NOMO-1 (cell line): ENCODE results near the gene NFIA.
"Not testable (repeated sequence)": the region's sequence is repeated elsewhere in the genome, so short reads cannot be mapped to it uniquely, and the experiment has no call there.

Source experiments
- DNase-seq, 2 experiments: peaks; one replicate each; lab custom pipeline; 2025; ENCODE audit not compliant: unreplicated experiment in 2 of 2; lab: John Stamatoyannopoulos, UW

NFIA gene

DNA sequence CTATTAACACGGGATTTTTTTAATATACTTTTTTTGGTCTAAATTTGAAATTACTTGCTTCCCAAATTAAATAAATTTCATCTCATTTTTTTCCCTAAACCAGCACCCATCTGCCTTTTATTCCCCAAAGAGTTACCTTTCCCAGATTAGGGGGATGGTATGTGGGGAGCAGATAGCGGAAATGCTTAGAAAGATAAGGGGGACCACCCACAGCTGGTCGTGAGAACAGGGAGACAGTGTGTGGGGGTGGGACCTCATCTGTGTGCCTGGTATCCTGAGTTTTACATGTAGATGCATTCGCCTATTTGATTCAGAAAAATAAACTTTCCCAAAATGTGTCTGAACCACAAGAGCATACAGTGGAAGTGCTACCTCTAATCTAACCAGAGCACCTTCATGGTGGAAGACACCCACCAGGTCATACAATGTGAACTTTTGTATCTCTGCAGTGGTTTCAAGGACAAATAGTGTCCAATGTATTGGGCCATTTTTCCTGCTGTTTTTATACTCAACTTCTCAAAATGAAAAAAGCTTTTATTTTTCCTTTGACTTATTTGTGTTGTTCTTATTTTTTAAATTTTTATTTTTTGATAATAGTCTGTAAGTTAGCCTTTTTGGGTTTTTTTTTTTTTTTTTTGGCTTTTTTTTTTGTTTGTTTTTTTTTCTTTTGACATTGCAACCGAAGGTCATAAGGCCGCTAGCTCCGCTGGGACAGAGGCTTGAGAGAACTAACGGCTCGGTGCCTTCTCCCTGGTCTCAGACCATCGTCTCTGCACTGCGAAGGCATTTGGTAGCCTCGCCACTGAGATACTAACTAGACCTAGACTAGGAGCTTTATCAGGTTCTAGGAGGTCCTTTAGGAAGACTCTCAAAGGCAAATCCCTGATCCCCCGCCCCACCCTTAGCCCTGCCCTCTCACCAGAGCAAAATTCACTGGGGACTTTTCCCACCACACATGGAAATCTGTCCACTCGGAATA lies 379.3 kb downstream of the NFIA start:
- no peak for DNase-seq

DNA sequence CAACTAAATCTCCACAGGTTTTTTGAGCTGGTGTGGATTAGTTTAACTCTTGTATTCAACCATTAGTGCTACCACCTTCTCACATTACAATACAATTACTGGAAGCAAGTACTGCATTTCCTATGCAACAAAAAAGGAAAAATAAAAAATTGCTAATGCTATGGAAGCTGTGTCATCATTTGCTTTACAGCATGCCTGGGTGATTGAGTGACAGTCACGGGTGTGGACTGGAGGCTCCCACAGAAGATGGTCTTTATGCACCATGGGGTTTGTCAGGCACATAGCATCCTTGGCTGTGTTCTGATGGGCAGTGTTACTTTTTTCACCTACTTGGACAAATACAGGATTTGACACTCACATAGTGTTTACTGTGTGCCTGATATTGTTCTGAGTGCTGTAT lies 380.3 kb downstream of the NFIA start:
- DNase-seq, result no peak

DNA sequence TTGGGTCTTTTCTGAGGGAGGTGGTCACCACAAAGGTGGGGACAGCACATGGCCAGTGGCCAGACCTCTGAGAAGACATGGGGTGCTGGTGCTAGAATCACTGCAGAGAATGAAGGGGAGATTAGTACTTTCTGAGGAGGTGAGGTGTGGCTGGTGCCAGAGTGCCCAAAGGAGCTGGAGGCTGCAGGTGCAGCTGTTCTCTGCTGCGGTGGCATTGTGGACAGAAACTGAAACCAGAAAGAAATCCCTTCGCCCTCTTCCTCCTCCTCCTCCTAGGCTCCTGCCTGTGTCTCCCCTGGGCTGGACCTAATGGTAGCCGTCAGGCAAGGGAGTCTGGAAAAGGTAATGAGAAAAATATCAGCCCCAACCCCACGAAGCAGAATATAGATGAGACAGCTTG lies 380.9 kb downstream of the NFIA start:
- no peak for DNase-seq

DNA sequence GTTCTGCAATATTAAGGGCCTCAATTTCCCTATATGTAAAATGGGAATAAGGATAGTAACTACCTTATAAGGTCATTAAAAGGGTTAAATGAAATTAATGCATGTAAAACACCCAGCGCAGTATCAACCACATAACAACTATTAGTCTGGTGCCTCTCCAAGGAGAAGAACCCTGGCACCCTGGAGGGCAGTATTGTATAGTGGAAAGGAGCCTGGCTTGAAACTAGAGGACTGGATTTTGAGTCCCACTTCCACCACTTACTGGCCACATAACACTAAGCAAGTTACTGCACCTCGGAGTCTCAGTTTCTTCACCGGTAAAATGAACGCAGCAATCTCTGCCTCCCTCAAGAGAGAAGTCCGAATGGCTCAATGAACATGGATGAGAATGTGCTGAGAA lies 385.5 kb downstream of the NFIA start:
- DNase-seq, result not testable (repeated sequence)

DNA sequence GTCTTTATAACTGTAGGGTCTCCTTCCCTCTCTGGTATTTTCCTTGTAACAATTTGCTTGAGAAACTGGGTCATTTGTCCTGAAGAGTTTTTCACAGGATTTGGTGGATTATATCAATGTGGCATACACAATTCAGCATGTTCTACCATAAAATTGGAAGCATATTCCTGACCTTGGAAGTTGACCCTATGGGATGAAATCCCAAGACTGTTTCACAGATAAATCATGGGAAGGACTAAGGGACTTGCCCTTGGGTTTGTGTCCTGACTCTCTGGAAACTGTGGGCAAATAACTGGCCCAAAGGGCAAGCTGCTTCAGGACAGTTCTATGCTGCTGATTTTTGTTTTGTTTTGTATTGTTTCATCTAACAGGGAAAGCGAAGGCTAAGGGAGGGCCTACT lies 387.0 kb downstream of the NFIA start:
- no peak for DNase-seq

DNA sequence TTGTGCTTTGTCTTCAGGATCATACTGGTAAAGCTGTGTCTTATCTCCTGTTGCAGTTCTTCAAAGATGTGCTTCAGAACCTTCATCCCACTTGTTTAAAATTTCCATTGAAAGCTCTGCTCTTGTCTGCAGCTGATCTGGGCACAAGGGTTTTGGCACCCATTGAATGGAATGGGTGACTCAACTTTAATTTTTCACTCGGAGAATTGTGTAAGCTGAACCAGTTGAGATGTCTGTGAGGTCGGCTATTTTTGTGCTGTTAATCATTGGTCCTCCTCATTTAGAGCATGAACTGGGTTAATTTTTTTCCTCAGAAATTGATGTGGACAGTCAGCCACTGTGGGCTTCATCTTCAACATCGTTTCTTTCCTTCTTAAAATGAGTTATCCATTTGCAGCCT lies 390.5 kb downstream of the NFIA start:
- DNase-seq, result no peak

DNA sequence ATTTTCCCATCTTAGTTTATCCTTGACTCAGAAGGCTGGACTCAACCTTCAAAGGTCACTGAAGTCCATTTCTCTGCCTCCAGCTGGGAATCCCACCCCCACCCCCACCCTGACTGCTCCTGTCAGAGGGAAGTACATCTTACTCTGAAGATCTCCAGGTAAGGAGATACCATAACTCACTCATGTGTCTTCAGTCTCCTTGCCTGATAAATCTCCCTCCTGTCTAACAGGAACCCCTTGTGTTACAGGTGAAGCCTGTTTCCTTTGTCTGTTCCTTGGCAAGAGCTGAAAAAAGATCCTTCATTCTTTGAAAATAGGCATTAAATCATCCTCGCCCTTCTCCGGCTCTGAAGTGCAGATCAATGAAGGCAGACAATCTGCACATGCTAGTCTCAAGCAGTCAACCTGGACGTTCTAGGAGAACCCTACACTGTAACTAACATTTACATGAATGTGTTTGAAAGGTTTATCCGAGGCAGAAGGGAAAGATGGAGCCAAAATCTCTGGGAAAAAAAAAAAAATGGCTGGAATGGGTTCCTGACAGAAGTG lies 392.0 kb downstream of the NFIA start:
- no peak for DNase-seq

DNA sequence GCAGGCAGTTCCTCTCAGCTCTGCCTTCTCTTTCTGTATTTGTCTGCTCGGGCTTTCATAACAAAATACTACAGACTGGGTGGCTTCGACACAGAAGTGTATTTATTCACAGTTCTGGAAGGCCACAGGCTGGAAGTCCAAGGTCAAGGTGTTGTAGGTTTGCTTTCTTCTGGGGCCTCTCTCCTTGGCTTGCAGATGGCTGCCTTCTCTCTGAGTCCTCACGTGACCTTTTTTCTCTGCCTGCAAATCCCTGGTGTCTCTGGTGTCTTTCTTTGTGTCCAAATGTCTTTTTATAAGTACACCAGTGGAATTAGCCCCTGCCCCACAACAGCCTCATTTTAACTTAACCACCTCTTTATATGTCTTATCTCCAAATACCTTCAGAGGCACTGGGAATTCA lies 392.6 kb downstream of the NFIA start:
- DNase-seq, result no peak

DNA sequence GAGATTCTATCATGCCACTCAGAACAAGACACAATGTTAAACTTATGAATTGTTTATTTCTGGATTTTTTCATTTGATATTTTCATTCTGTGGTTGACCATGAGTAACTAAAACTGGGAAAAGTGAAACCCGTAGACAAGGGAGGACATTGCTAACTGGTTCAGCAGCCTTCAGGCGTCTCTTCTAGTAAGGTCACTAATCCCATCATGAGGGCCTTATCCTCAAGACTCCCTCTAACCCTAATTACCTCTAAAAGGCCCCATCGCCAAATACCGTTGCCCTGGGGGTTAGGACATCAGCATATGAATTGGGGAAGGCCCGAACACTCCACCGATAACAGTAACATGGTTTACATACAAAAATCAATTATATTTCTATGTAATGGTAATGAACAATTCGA lies 394.9 kb downstream of the NFIA start:
- DNase-seq, result no peak

DNA sequence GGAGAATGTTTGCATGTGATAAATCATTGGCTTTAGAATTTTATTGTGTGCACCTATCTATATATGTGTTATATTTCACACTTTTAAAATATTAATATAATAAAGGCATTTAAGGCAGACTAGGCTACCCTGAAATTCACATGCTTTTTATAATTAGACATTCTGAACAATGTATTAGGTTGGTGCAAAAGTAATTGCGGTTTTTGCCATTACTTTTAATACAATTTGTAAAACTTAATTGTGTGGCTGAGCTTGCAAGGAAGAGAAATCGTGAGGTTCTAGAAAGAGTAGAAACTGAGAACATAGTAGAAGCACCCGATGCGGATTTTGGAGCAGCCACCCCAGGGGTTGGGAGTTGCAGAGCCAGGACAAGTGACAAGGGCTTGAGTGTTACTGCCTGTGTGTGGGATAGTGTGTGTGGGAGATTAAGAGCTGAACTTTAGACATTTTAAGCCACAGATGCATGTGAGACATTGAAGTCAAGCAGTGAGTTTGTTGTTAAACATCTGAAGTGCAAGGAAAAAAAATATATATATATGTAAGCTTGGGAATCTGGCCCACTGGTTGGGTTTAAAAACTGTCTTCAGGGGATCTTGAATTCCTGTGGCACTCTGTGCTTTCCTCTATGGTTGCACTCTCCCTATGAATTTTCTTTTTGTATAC lies 398.0 kb downstream of the NFIA start:
- no peak for DNase-seq

DNA sequence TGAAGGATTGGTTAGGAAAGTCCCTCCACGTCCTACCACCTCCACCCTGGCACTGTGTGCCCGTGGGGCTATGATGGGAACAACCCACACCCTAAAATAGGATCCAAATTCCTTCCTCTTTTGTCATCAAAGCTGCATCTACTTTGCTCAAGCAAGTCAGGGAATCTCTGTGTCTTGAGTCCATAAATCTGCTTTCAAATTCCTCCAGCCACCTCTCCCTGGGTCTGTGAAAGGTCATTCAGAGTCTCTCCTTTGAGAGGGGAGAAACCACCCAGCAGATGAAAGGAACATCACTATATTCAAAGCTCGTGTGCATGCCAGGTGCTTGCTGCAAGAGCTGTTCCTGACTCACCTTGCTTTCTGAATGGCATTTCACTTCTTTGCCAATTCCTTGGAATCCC lies 399.0 kb downstream of the NFIA start:
- no peak for DNase-seq

DNA sequence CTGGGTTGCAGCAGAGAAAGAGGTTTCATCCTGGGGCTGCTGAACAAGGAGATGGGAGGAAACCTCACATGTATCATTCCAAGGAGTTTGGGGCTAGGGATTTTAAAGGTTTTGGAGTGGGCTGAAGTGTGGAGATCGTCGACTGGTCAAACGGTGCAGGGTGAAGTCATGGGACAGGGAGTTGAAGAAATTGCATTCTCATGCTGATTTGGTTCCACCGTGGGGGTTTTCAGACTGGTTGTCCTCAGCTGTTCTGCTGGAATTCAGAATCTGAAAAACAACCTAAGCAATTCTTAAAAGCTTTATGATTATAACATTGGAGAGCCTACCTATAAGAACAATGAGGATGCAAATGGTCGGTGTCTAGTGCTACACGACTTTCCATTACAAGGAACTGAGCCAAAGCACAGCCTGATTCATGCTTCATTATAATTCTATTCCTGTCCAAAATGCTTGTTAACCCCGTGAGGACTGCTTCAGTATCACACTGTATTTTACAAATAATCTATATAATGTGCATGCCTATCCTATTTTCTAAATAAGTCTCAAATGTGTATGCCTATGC lies 399.9 kb downstream of the NFIA start:
- DNase-seq, result no peak

DNA sequence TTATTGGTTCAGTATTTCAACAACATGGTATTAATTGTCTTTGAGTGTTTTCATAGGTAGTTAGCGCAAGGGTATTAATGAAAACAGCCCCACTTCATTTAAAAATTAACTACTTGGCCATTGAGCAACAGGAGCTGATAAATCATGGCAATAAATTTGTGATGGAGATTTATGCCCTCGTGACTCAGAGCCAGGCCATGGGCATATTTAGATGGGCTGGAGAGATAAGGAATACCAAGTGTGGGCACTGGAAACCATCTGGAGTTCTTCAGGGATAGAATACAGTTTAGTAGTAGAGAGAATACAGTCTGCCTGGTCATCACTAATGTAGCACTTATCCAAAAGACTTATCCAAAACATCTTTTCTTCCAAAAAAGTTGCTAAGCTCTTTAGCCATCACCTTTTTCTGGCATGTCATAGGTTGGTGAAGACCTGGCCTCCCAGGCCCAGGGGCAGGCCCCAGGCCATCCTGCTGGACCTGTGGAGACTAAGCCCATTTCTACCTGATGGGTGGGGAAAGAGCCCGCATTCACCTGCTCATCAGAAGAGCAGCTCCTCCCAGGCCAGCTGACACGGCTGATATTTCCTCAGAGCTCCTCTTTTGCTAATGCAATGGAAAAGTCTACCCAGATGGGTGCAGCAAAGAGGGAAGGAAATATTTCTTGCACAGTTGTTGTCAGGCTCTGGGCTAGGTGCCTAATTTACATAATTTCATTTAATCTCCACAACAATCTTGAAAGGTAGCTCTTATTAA lies 404.6 kb downstream of the NFIA start:
- DNase-seq, result no peak

DNA sequence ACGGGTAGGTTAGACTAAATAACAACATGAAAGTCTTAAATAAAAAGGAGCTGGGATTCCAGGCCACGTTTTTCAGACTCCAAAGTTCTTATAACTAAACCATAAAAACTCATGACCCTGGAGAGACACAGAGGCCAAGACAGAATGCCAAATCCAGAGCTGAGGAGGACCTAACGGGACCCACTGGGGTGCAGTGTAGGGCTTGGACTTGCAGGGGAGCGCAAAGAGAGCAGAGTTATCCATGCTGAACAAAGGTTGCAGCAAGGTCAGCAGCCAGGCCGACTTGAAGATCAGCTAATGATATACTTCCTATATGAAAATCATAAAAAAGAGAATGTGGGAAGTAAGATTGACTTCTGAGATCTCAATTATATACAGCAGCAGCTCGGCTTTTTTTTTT lies 405.4 kb downstream of the NFIA start:
- peak in 1 of 2 experiments; percentile 21 for DNase-seq

DNA sequence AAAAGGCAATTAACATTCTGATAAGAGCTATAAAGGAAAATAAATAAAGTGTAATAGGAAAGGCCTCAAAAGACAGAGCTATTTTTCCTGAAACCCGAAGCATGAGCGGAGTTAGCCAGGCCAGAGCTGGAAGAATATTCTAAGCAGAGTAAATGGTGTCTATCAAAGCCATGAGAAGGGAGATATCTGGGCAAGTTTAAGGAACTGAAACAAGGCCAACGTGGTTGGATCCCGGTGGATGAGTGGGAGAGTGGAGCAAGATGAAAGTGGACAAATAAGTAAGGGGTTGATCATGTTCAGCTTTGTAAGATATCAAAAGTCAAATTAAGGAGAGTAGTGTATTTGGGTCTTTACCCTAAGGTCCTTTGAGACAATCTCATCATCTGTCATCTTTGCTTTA lies 408.6 kb downstream of the NFIA start:
- DNase-seq, result no peak

DNA sequence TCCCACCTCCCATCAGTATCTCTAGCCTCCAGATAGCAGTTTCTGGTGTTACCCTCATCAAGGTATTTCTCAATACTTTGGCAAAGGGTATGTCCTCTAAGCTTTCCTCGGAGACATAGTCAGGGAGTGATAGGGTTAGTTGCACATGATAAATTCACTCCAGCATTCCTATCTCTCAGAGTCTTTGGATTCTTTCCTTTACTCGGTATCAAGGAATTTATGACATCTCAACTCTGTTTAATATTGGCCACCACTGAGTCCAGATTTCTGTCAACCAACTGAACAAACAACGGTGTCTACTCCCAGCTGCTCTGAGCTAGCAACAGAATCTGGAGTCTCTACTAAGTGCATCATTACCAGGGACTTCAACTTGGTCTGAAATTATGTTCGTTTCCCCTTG lies 409.1 kb downstream of the NFIA start:
- no peak for DNase-seq

DNA sequence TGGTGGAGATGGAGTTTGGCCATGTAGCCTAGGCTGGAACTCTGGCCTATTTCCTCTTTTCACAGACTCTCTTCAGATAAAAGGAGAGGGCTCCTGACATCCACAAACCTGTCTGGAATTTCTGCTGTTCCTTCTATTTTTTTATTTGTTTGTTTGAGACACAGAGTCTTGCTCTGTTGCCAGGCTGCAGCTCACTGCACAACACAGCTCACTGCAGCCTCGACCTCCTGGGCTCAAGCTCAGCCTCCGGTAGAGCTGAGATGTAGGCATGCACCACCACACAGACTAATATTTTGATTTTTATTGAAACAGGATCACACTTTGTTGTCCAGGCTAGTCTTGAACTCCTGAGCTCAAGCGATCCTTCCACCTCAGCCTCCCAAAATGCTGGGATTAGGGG lies 411.6 kb downstream of the NFIA start:
- DNase-seq, result no peak

DNA sequence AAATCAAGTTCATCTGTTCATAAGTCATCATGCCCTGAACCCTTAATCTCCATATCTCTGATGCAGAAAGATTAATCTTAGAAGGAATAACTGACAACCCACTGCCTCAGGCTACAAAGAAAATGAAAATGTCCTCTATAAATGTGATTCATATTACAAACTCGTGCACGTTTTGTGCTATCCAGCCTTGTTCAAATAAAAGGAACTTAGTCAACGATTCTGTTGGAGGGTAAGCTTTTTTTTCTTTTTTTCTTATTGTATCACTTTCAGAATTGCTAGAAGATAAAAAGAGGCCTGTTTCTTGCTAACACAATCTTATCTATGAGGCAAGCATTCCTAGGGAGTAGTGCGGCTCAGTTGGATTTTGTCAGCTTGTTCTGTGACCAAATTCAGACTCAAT lies 414.1 kb downstream of the NFIA start:
- no peak for DNase-seq

DNA sequence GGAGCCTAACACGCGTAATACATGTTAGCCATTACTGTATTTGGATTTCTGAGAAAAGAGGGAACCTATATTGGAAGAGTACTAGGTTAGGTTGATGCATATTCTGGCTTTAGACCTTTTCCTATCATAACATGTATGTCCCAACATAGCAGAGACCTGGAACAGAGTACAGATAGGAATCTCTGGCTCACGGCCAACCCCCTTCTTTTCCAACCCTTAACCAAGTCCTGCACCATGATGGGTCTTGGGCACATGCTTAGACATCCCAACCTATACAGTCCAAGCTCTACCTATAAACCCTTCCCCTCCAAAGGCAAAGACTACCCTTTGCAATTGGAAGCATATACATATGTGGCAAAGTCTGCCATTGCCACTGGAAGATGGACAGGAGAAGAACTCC lies 414.7 kb downstream of the NFIA start:
- DNase-seq, result no peak

DNA sequence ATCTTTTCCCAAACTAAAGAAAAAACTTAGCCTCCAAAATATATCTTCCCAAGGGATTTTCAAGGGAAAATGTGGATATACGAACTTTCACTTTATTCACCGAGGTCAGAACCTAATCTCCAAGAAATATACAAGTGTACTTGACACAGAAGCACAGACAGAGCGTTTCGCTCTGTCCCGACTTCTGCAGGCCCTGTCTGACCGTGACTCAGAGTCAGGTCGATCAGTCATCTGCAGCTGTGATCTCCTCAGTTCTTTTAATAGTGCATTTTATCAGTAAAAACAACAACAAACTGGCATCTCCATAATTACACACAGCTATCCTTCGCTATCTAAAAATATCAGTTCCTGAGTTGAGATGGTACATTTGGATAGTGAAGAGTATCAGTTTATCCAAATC lies 416.0 kb downstream of the NFIA start:
- DNase-seq, result no peak
